GM13976 (cell line): ENCODE measurements around the gene PARVA.

Source experiments
- DNase-seq: peaks from one replicate; pipeline ENCODE4 v3.0.0; 2012; ENCODE audit warnings: low spot score
- CTCF ChIP-seq: IDR thresholded peaks from 2 replicates; pipeline ENCODE4 v1.5.1; 2012; ENCODE audit warnings: borderline replicate concordance, mild to moderate bottlenecking; ENCODE audit not compliant: insufficient read depth; ENCODE audit errors: extremely low read depth, missing control alignments, control extremely low read depth
- in situ Hi-C: fragments of 300-500 bp; cut with MboI; formaldehyde crosslinking; loops from one replicate; pipeline ENCODE4 v1.12.0; 2022; ENCODE audit warnings: low sequenced_read_pairs, mixed read lengths, inconsistent platforms; ENCODE audit not compliant: unreplicated experiment

The PARVA gene

DNA sequence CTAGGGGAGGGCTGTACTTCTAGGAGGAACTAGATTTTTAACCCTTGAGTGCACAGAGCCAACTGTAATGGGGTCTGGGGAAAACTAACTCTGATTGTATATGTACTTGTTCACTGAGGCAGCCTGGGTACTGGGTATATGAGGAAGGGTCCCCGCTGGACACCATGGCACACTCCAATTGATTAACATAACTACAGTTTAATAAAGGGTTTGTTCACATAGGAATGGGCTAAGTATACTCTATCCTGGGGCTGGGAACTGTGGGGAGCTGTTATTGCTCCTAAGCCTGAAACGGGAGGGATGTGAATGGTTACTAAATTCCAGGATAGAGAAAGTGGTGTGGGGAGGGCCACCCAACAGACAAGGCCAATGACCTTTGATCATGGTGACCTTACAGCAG is 67.6 kb downstream of the PARVA start:
- in situ Hi-C loops = no loop called here
- TF ChIP-seq CTCF = no peak
- no peak for DNase-seq

- no peak for TF ChIP-seq CTCF
- in situ Hi-C loops = no loop called here
- no peak for DNase-seq
These were observed 69.5 kb downstream of the PARVA start for GRCh38 chr11:12446863-12447262.

DNA sequence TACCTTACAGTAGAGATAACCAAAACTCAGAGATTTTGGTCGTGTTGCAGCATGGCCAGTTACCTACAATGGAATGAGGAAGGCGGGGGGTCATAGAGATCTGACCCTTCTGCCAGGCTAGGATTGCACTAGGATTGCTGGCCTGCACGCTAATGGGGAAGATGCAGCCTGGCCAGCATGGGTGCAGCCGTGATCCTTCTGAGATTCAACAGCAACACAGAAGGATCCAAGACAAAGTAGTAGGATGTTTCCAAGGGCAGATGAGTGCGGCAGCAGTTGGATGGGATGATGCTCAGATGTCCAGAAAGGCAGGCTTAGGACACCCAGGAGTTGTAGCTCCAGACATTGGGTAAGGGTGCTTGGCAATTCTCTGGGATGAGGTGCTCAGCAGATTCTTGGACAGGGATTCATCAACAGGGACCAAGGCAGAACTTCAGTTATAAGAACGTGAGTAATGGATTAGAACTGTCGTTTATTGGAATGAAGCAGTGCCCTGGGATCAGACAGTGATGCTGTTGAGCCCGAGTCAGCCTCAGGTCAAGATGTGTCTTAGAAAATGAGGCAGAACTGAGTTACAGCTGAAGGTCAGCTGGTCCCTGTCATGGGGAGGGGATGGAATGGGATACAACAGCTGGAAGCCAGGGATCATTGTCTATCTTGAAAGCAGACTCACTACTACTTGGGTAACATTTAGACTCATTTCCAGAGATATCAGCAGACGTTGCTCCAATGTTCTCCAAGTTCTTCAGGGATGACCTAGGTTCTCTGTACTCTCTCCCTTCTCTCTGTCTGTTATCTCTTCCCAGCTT is 71.0 kb downstream of the PARVA start:
- TF ChIP-seq CTCF = no peak
- DNase-seq = no peak
- in situ Hi-C loops = no loop called here

DNA sequence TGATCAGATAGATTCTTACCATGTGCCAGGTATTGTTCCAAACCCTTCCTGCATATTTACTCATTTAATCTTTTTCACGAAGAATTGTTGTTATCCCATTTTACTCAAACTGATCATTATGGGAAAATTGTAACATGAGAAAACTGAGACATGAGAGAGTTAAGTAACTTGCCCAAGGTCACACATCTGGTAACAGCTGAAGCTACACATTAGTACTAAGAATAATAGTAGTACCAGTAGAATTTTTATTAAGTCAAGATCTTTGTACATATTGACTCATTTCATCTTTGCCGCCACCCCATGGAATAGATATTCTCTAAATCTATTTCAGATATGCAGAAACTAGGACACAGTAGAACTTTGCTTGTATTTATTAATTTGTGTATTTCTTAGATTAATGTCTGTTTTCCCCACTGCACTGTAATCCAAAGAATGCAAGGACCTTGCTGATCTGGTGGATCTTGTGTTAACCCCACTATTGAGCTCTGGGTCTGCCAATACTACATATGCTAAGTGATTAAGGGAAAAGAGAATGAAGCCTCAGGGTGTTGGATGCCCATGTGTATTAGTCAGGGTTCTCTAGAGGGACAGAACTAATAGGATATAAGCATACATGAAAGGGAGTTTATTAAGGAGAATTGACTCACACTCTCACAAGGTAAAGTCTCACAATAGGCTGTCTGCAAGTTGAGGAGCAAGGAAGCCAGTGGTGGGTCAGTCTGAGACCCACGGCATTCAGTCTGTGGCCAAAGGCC is 72.8 kb downstream of the PARVA start:
- no peak for DNase-seq
- in situ Hi-C loops = no loop called here
- no peak for TF ChIP-seq CTCF

DNA sequence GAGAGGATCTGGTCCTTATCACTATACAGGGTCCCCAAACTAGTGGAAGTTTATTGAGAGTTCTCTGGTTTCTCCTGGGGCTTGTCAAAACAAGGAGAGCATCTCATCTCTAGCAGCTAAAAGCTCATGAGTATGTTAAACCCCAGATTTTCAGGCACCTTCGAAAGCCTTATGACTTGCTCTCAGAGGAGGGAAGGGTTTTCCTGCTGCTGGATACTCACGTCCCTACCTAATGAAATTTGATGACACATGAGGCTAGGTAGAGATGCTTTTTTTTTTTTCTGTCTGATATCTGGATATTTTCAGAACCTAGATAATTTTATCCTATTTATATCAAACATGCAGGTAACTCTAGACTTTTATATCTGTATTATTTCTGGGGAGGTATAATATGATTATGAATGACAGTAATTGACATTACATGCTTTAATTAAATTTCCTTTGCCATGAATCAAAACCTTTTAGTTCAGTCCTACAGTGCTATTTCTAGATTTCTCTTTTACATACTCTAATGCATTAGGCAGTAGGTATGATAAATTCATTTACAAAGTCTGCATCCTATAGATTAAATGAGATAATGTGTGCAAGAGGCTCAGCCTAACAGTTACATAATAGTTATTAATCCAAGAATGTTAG is 73.9 kb downstream of the PARVA start:
- in situ Hi-C loops = no loop called here
- no peak for TF ChIP-seq CTCF
- DNase-seq = no peak

DNA sequence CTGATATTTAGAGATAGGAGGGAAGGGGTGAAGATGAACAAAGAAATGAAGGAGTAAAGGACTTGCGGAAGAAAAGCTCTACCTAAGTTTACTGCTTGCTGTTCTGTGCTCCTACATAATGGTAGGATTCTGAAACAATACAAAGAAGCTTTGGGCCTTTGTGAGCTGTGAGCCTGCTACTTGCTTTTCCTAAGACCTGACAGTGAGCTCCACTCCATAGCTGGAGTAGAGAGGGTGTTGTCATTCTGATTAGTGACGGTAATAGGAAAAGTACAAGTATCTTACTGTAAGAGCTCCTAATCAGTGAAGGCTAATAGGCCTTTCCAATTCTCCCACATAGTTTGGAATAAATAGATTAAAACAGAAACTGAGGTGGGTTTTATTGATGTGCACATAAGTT is 75.9 kb downstream of the PARVA start:
- in situ Hi-C loops = no loop called here
- no peak for DNase-seq
- TF ChIP-seq CTCF = no peak
